A549 treated with Mapracorat at 1 μM for 4 hours (cell line): ENCODE data around the gene KCNQ1. TPM values are rescaled to one million over a fixed set of nuclear protein-coding genes. Genes with fewer than 3 reads are reported as not detected.

ENCODE experiments used
- total RNA-seq: library from RNA; stranded (reverse); fragments of 200-300 nt; extraction: Qiagen RNA extraction; gene quantifications from 5 replicates; pipeline ENCODE4 v1.2.3, GENCODE V29; 2022

Gene KCNQ1, protein sequence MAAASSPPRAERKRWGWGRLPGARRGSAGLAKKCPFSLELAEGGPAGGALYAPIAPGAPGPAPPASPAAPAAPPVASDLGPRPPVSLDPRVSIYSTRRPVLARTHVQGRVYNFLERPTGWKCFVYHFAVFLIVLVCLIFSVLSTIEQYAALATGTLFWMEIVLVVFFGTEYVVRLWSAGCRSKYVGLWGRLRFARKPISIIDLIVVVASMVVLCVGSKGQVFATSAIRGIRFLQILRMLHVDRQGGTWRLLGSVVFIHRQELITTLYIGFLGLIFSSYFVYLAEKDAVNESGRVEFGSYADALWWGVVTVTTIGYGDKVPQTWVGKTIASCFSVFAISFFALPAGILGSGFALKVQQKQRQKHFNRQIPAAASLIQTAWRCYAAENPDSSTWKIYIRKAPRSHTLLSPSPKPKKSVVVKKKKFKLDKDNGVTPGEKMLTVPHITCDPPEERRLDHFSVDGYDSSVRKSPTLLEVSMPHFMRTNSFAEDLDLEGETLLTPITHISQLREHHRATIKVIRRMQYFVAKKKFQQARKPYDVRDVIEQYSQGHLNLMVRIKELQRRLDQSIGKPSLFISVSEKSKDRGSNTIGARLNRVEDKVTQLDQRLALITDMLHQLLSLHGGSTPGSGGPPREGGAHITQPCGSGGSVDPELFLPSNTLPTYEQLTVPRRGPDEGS
- 0.23 to 0.89 TPM (median 0.63 TPM) in 5 replicates for total RNA-seq

DNA sequence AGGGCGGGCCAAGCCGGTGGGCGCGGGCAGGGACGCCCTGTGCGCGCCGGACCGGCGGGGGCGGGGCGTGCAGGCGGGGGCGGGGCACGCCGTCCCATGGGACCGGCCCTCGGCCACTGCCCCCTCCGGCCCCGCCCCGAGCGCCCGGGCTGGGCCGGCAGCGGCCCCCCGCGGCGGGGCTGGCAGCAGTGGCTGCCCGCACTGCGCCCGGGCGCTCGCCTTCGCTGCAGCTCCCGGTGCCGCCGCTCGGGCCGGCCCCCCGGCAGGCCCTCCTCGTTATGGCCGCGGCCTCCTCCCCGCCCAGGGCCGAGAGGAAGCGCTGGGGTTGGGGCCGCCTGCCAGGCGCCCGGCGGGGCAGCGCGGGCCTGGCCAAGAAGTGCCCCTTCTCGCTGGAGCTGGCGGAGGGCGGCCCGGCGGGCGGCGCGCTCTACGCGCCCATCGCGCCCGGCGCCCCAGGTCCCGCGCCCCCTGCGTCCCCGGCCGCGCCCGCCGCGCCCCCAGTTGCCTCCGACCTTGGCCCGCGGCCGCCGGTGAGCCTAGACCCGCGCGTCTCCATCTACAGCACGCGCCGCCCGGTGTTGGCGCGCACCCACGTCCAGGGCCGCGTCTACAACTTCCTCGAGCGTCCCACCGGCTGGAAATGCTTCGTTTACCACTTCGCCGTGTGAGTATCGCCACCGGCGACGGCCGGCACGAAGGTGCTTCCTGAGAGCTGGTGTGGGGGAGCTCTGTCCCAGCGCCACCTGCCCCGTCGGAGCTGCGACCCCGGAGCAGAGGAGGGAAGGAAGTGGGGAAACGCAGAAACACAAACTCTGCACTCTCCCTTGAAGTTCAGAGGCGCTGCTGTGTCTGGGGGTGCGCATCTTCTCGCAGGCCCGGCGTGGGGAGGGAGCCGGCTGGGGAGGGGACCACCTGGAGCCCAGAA is at the start of gene KCNQ1:
Gene KCNQ1, plus strand, starts transcription at position 188 of the 925 bp plus-strand sequence. Its CDS starts 91 bp downstream, at position 279.

DNA sequence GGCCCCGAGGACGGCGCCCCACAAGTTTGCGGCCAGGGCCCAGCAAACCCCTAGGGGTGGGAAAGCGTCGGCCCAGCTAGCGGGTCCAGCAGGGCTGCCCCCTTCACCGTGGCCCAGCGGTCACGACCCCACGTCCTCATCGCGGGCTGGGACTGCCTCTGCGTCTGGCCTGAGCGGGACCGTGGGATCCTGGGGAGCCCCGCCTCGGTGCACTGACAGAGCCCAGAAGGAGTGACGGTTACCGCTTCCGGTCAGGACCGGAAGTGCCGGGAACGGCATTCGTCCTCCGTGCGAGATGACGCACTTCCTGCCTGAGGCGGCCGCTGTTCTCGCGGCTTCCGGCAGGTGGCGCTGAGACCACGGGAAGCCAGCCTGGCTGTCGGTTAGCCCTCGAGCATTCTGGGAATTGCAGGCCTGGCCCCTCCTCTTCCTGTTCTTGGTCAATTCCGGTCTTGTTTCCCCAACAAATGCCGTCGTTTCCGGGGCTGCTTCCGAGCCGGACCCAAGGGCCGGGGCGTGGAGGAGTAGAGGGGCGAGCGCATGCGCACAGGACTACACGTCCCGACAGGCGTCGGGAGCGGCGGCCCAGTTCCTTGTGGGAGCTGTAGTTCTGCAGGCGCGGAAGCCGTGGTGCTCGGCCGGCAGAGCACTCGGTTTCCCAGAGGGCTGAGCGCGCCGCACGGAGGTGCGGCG is 44.6 kb upstream of the KCNQ1 start, which contains the start of gene TSSC4:
Gene TSSC4, plus strand, starts transcription at position 682 of the 693 bp plus-strand sequence. CDS start 1,884 bp downstream, outside the sequence.

DNA sequence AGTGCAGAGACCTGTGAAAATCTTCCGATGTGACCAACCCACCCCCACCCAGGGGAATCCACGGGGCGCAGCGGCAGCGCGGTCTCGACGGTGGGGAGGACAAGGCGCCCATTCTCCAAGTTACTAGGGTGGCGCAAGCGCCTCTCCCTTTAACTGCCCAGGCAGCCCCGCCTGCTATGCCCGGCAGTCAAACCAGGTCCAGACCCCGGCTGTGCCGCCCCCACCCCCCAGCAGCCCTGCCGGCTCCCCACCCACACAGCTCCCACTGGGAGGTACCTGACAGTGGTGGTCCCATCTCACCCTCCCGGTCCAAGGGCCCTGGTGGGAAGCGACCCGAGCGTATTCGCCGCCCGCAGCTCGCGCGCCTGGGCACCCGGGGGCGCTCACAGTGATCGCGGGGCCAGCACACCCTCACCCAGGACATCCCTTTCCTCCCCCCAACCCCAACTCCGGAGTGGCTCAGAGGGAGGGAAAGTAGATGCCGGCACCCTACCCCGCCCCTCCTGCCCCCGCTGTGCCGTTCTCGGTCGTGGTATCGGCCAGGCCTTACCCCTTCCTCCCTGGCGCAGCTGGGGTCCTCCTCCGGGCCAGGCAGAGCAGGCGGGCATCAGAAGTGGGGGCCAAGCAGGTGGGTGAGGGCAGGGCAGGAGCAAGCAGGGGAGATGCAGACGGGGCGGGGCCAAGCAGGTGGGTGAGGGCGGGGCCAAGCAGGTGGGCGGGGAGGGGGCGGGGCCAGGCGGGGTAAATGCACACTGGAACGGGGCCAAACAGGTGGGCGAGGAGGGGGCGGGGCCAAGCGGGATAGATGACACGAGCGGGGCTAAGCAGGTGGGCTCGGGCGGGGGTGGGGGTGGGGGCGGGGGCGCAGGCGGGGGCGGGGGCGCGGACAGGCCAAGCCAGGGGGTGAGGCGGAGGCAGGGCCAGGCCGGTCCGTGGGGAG is 657 bp upstream of the KCNQ1 start, which contains the start of gene TRPM5:
Gene TRPM5, minus strand, starts transcription at position 634 of the 940 bp plus-strand sequence. CDS start 21,478 bp downstream, outside the sequence.

DNA sequence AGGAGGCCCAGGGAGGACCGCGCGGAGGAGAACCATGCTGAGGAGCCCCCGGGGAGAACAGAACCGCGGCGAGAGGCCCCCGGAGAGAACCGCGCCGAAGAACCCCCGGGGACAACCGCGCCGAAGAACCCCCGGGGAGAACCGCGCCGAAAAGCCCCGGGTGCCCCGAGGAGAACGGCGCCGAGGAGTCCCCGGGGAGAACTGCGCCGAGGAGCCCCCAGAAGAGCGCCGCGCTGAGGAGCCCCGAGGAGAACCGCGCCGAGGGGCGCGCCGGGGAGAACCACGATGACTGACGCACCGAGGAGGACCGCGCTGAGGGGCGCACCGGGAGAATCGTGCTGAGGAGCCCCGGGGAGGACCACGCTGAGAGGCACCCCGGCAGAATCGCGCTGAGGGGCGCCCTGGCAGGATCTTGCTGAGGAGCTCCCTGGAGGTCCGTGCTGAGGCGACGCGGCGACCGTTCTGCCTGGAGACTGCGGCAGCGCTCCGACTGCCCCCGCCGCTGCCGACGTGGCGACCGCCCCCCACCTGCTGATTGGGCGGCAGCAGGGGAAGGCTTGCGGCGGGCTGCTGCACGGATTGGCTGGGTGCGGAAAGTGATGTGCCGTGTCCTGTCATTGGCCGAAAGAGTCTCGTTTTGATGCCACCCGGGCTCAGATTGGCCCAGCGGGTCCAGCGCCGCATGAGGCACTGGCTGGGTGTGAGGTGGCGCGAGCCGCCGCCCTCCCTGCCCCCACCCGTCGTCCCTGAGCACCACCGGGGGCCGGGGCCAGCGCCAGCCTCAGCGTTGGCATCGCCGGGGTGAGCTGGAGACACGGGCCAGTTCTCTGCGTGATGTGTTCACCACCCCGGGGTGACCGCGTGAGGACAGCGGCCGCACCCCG is 255.0 kb downstream of the KCNQ1 start, which contains the start of gene KCNQ1OT1:
Gene KCNQ1OT1, minus strand, starts transcription at position 464 of the 884 bp plus-strand sequence.

DNA sequence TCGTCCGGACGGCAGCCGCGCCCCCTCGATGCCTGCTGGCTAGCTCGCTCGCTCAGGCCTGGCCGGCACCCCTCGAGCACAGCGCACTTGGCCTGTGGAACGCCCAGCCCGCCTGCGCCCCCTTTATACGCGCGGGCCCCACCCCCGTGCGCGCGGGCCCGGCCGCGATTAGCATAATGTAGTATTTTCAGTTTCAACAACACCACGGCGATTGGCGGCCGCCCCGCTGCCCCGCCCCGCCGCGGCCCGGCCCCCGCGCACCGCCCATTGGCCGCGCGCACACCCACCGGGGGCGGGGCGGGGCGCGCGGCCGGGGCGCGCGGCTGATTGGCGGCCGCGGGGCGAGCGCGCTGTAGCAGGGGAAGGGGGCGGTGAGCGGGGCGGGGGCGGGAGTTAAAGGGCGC is 440.9 kb downstream of the KCNQ1 start, which contains the start of gene CDKN1C:
Gene CDKN1C, minus strand, starts transcription at position 98 of the 404 bp plus-strand sequence. CDS start 319 bp downstream, outside the sequence.

Other genes with a start within 250 kb of the KCNQ1 start
- 0.09 TPM in 1 of 5 replicates, not detected in the others for gene ASCL2, start 174.4 kb upstream of the KCNQ1 start, total RNA-seq
- not detected in 5 replicates for gene C11orf21, start 143.1 kb upstream of the KCNQ1 start, total RNA-seq
- not detected in 5 replicates for gene TSPAN32, start 143.0 kb upstream of the KCNQ1 start, total RNA-seq
- 301 to 411 TPM (median 383 TPM) in 5 replicates for gene CD81, start 67.7 kb upstream of the KCNQ1 start, total RNA-seq
- gene TSSC4, start 44.3 kb upstream of the KCNQ1 start, total RNA-seq: 42.3 to 74.7 TPM (median 69.9 TPM) in 5 replicates
- not detected in 5 replicates for gene TRPM5, start 494 bp upstream of the KCNQ1 start, total RNA-seq